Panc1 (cell line): ENCODE measurements around the gene SLC25A27. TPM values are rescaled to one million over a fixed set of nuclear protein-coding genes. Genes with fewer than 3 reads are reported as not detected.

Source experiments
- ATAC-seq: fragments of 200-7000 bp; cut with Tn5 transposase; 2 replicates; pipeline ENCODE4 v1.9.1; 2020; ENCODE audit warnings: mild to moderate bottlenecking, moderate library complexity
- BruUV-seq: library from RNA; stranded (reverse); fragments of 400-500 nt; replicated peaks from 2 replicates; lab custom pipeline; 2021; lab: Mats Ljungman, UMichigan
- CTCF ChIA-PET: fragments of 300-600 bp; sonication (Branson Sonifier 250); formaldehyde crosslinking; loops from one replicate; lab custom pipeline; 2022; ENCODE audit warnings: antibody characterized with exemption; lab: Charles Lee
- POLR2A ChIA-PET: fragments of 300-600 bp; sonication (Branson Sonifier 250); formaldehyde crosslinking; loops from one replicate; lab custom pipeline; 2022; ENCODE audit warnings: antibody characterized with exemption; lab: Charles Lee
- DNase-seq: peaks from one replicate; pipeline ENCODE4 v3.0.0-alpha.2; 2010; ENCODE audit warnings: low read depth, low spot score
- H3K27ac ChIP-seq: 2 replicates; pipeline ENCODE4 v1.5.1; 2011; ENCODE audit warnings: mild to moderate bottlenecking, low read length, inconsistent platforms
- H3K27me3 ChIP-seq: fragments of 200-500 bp; sonication (Bioruptor generic); 2 replicates; pipeline ENCODE4 v1.6.0; 2014; ENCODE audit warnings: low read length, inconsistent platforms; ENCODE audit not compliant: control insufficient read depth, insufficient read depth
- H3K36me3 ChIP-seq: fragments of 200-500 bp; sonication (Bioruptor generic); 2 replicates; pipeline ENCODE4 v1.5.1; 2014; ENCODE audit warnings: inconsistent platforms, mild to moderate bottlenecking, low read length, moderate library complexity; ENCODE audit not compliant: control insufficient read depth, insufficient read depth
- H3K4me1 ChIP-seq: 2 replicates; pipeline ENCODE4 v1.5.1; 2011; ENCODE audit warnings: inconsistent platforms, mild to moderate bottlenecking, low read length, moderate library complexity; ENCODE audit not compliant: control insufficient read depth, insufficient read depth
- H3K4me3 ChIP-seq, 2 experiments: 2 replicates each; pipeline ENCODE4 v1.5.1; 2011 to 2012; ENCODE audit warnings: low read depth in 2 of 2, low read length in 2 of 2, mild to moderate bottlenecking in 2 of 2, inconsistent platforms in 1 of 2, moderate library complexity in 1 of 2
- H3K9me3 ChIP-seq: fragments of 200-500 bp; sonication (Bioruptor generic); 2 replicates; pipeline ENCODE4 v1.5.1; 2014; ENCODE audit warnings: low read depth, mild to moderate bottlenecking, inconsistent platforms, low read length, moderate library complexity; ENCODE audit not compliant: control insufficient read depth, insufficient read depth
- POLR2AphosphoS5 ChIP-seq: IDR thresholded peaks from 2 replicates; pipeline ENCODE4 v1.6.1; 2012; ENCODE audit warnings: mild to moderate bottlenecking, low read depth, low read length, moderate library complexity
- REST ChIP-seq, 2 experiments: IDR thresholded peaks; 2 replicates each; pipeline ENCODE4 v1.6.1; 2011 to 2012; ENCODE audit warnings: low read depth in 2 of 2, control low read depth in 1 of 2, low read length in 1 of 2, mild to moderate bottlenecking in 1 of 2, moderate library complexity in 1 of 2; ENCODE audit not compliant: insufficient read depth in 1 of 2
- SIN3A ChIP-seq: IDR thresholded peaks from 2 replicates; pipeline ENCODE4 v1.6.1; 2012; ENCODE audit warnings: low read depth, mild to moderate bottlenecking, low read length, moderate library complexity, borderline replicate concordance; ENCODE audit not compliant: insufficient read depth
- TCF7L2 ChIP-seq: IDR thresholded peaks from 2 replicates; pipeline ENCODE4 v1.6.1; 2011; ENCODE audit warnings: mild to moderate bottlenecking, low read depth, low read length, inconsistent platforms
- in situ Hi-C: cut with HindIII; loops from 2 replicates; pipeline ENCODE4 v1.10.0; 2016; ENCODE audit warnings: low sequenced_read_pairs, low pct_unique_long_range_greater_than_20kb
- intact Hi-C: fragments of 100-400 bp; cut with micrococcal nuclease; formaldehyde crosslinking; loops from one replicate; pipeline ENCODE4 v1.10.0; 2022; ENCODE audit not compliant: unreplicated experiment
- total RNA-seq: library from RNA; stranded (reverse); gene quantifications from one replicate; pipeline ENCODE4 v1.2.1, GENCODE V29; 2021; ENCODE audit not compliant: unreplicated experiment
- TF ChIP-seq, protein P1 (sequence below): fragments of 450-650 bp; IDR thresholded peaks from 2 replicates; pipeline ENCODE4 v1.5.1; 2017; ENCODE audit warnings: mild to moderate bottlenecking

Gene SLC25A27
- total RNA-seq, 1 experiment from 2014 or later: 0.77 TPM

- Histone ChIP-seq H3K9me3 (no peaks in the 10 kb centered on the region), H3K27me3 (peaks cover 24% of the 10 kb centered on the region), H3K4me3 (peak overlapping the region; percentile 70 to 94), H3K27ac (no peak overlapping the region), H3K36me3 (no peaks in the 10 kb centered on the region), H3K4me1 (peaks cover 9% of the 10 kb centered on the region)
- no peak for ATAC-seq
- intact Hi-C loops (no loop called here), in situ Hi-C loops (no loop called here)
- no peak for TF ChIP-seq REST (IDR thresholded peaks at IDR 0.05; ENCODE audit: insufficient read depth in 1 of 2, low read depth in 2 of 2, low read length in 1 of 2)
- no peak for TF ChIP-seq SIN3A
- TF ChIP-seq POLR2AphosphoS5: no peak
- no peak for TF ChIP-seq TCF7L2
- TF ChIP-seq, protein P1, sequence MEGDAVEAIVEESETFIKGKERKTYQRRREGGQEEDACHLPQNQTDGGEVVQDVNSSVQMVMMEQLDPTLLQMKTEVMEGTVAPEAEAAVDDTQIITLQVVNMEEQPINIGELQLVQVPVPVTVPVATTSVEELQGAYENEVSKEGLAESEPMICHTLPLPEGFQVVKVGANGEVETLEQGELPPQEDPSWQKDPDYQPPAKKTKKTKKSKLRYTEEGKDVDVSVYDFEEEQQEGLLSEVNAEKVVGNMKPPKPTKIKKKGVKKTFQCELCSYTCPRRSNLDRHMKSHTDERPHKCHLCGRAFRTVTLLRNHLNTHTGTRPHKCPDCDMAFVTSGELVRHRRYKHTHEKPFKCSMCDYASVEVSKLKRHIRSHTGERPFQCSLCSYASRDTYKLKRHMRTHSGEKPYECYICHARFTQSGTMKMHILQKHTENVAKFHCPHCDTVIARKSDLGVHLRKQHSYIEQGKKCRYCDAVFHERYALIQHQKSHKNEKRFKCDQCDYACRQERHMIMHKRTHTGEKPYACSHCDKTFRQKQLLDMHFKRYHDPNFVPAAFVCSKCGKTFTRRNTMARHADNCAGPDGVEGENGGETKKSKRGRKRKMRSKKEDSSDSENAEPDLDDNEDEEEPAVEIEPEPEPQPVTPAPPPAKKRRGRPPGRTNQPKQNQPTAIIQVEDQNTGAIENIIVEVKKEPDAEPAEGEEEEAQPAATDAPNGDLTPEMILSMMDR: no peak
- no TSS peak for BruUV-seq
- DNase-seq: no peak
- POLR2A ChIA-PET: no interaction called here
- CTCF ChIA-PET: no interaction called here
These were observed 959 bp upstream of the SLC25A27 start for GRCh38 chr6:46651816-46652215.

DNA sequence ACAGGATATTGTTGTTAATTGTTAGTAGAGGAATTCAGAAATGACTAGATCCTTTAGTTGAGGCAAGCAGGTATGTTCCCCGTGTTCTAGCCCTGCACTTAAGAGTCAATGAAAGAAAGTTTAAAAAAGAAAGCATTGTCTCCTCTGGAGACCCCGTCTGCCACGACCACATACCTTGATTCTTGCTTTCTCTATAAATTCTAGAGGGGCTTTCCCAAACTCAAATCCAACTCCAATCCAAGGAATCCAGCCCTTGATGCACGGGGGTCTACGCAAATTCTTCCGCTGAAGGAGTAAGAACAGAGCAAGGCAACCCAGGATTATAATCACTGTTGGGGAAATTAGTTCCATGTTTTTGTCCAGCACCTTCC, 558 bp upstream of the SLC25A27 start:
- Histone ChIP-seq H3K4me1 (peaks cover 9% of the 10 kb centered on the region), H3K27ac (no peak overlapping the region), H3K36me3 (no peaks in the 10 kb centered on the region), H3K4me3 (peak overlapping the region; percentile 70 to 94), H3K27me3 (peaks cover 24% of the 10 kb centered on the region), H3K9me3 (no peaks in the 10 kb centered on the region)
- DNase-seq (no peak), ATAC-seq (no peak)
- POLR2A ChIA-PET: no interaction called here
- intact Hi-C loops: no loop called here
- no TSS peak for BruUV-seq
- TF ChIP-seq TCF7L2 (no peak), REST (IDR thresholded peaks at IDR 0.05; ENCODE audit: insufficient read depth in 1 of 2, low read depth in 2 of 2, low read length in 1 of 2) (no peak), SIN3A (no peak), POLR2AphosphoS5 (no peak)
- TF ChIP-seq, protein P1: no peak
- in situ Hi-C loops: no loop called here
- CTCF ChIA-PET: no interaction called here
